Measurements from ENCODE around the gene ANKIB1. TPM values are rescaled to one million over a fixed set of nuclear protein-coding genes. Genes with fewer than 3 reads are reported as not detected.

Gene ANKIB1
- total and polyA plus RNA-seq, 2 donors from 2014 or later = 10.7 to 59.0 TPM

DNA sequence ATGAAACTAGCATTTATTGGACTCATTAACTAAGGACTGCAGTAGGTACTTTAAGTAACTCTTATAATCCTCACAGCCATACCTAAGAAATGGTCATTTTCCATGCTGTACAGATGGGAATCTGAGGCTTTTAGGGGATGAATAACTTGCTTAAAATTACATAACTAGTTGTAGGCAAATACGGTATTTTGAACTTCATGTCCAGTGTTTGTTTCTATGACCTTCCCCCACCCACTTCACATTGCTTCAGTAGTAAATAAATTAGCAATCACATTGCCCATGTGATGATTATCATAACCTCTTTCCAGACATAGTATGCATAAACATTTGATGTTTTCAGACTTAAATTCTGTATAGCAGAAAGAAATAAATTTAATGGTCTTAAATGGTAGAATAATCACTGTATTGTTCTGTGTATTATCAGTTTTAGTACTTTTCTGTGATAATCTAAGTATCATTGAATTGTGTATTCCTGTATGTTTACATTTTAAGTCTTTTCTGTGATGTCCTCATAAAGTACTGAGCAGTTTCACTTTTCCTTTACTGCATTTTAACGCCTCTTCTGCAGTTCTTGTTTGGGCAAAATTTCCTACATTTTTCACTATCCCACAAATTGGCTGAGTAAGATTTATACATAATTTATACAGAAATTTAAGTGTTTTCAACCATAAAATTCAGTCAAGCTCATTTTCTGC, 48.3 kb downstream of the ANKIB1 start:
- Histone ChIP-seq H3K9ac (ENCODE audit: low read length in 3 of 3) (peak overlapping the region in 1 of 3 donors; percentile 41), H3K4me3 (ENCODE audit: low read length in 3 of 3) (peak overlapping the region in 2 of 3 donors; percentile 2 to 55), H3K27me3 (ENCODE audit: control insufficient read depth, insufficient read depth, low read length) (no peaks in the 10 kb centered on the region), H3K27ac (ENCODE audit: low read depth in 2 of 2, low read length in 2 of 2) (peak overlapping the region in 1 of 2 donors; percentile 45), H3K4me1 (ENCODE audit: control insufficient read depth in 2 of 3, insufficient read depth in 2 of 3, low read depth in 1 of 3, low read length in 3 of 3) (peaks cover 0 to 4% (median 0%) of the 10 kb centered on the region in 3 donors), H3K36me3 (ENCODE audit: control insufficient read depth in 2 of 3, insufficient read depth in 3 of 3, low read length in 3 of 3) (no peaks in the 10 kb centered on the region), H3K9me3 (ENCODE audit: control insufficient read depth in 2 of 3, insufficient read depth in 1 of 3, low read length in 3 of 3) (no peaks in the 10 kb centered on the region)
- FAIRE-seq (peak; percentile 52), DNase-seq (no peak)
- TF ChIP-seq, protein P1, sequence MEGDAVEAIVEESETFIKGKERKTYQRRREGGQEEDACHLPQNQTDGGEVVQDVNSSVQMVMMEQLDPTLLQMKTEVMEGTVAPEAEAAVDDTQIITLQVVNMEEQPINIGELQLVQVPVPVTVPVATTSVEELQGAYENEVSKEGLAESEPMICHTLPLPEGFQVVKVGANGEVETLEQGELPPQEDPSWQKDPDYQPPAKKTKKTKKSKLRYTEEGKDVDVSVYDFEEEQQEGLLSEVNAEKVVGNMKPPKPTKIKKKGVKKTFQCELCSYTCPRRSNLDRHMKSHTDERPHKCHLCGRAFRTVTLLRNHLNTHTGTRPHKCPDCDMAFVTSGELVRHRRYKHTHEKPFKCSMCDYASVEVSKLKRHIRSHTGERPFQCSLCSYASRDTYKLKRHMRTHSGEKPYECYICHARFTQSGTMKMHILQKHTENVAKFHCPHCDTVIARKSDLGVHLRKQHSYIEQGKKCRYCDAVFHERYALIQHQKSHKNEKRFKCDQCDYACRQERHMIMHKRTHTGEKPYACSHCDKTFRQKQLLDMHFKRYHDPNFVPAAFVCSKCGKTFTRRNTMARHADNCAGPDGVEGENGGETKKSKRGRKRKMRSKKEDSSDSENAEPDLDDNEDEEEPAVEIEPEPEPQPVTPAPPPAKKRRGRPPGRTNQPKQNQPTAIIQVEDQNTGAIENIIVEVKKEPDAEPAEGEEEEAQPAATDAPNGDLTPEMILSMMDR (IDR thresholded peaks at IDR 0.05; ENCODE audit: borderline replicate concordance, extremely low read depth, insufficient read depth) = no peak
- intact Hi-C loops (cut with DNase I) = no loop called here

DNA sequence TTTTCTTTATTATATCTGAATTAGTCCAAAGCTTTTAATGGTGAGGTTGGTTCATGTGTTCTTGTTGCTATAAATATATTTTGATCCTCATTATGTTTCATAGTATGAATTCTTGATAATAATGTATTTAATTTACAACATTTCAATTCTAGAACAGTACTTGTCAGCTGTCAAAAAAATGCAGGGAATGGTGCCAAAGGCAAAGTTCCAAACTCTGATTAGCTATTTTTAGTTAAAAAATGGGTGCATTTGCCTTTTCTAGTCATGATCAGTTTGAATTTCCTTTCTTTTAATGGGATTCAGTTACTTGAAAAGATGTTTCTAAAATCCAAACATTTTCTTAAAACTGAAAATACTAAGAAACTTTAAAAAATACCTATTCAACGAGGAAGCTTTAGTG, 49.6 kb downstream of the ANKIB1 start:
- H3K9ac ChIP-seq (ENCODE audit: low read length in 3 of 3) = no peak overlapping the region
- H3K9me3 ChIP-seq (ENCODE audit: control insufficient read depth in 2 of 3, insufficient read depth in 1 of 3, low read length in 3 of 3) = no peaks in the 10 kb centered on the region
- TF ChIP-seq, protein P1 (IDR thresholded peaks at IDR 0.05; ENCODE audit: borderline replicate concordance, extremely low read depth, insufficient read depth) = no peak
- DNase-seq = no peak
- H3K27me3 ChIP-seq (ENCODE audit: control insufficient read depth, insufficient read depth, low read length) = no peaks in the 10 kb centered on the region
- peak overlapping the region in 2 of 3 donors; percentile 35 to 50 for H3K4me3 ChIP-seq (ENCODE audit: low read length in 3 of 3)
- intact Hi-C loops (cut with DNase I) = no loop called here
- peak overlapping the region in 1 of 2 donors; percentile 42 for H3K27ac ChIP-seq (ENCODE audit: low read depth in 2 of 2, low read length in 2 of 2)
- peak; percentile 82 for FAIRE-seq
- no peaks in the 10 kb centered on the region for H3K36me3 ChIP-seq (ENCODE audit: control insufficient read depth in 2 of 3, insufficient read depth in 3 of 3, low read length in 3 of 3)
- H3K4me1 ChIP-seq (ENCODE audit: control insufficient read depth in 2 of 3, insufficient read depth in 2 of 3, low read depth in 1 of 3, low read length in 3 of 3) = peaks cover 0 to 4% (median 0%) of the 10 kb centered on the region in 3 donors

DNA sequence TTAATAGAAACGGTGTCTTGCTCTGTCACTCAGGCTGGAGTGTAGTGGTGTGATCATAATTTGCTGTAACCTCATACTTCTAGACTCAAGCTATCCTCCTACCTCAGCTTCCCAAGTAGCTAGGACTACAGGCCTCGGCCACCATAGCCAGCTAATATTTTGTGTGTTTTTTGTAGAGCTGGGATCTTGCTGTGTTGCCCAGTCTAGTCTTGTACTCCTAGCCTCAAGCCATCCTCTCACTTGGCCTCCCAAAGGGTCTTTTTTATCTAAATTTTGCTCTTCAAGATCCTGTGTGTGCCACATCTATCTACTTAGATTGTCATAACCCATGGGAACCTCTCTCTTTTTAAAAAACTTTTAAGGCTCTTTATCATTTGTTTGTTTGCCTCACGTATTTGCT, 50.5 kb downstream of the ANKIB1 start:
- Histone ChIP-seq H3K4me1 (ENCODE audit: control insufficient read depth in 2 of 3, insufficient read depth in 2 of 3, low read depth in 1 of 3, low read length in 3 of 3) (peaks cover 0 to 4% (median 0%) of the 10 kb centered on the region in 3 donors), H3K27me3 (ENCODE audit: control insufficient read depth, insufficient read depth, low read length) (no peaks in the 10 kb centered on the region), H3K9me3 (ENCODE audit: control insufficient read depth in 2 of 3, insufficient read depth in 1 of 3, low read length in 3 of 3) (no peaks in the 10 kb centered on the region), H3K36me3 (ENCODE audit: control insufficient read depth in 2 of 3, insufficient read depth in 3 of 3, low read length in 3 of 3) (peaks cover 0 to 5% (median 0%) of the 10 kb centered on the region in 3 donors), H3K9ac (ENCODE audit: low read length in 3 of 3) (no peak overlapping the region), H3K4me3 (ENCODE audit: low read length in 3 of 3) (peak overlapping the region in 2 of 3 donors; percentile 35 to 50), H3K27ac (ENCODE audit: low read depth in 2 of 2, low read length in 2 of 2) (no peak overlapping the region)
- TF ChIP-seq, protein P1 (IDR thresholded peaks at IDR 0.05; ENCODE audit: borderline replicate concordance, extremely low read depth, insufficient read depth) = no peak
- FAIRE-seq (no peak), DNase-seq (no peak)
- intact Hi-C loops (cut with DNase I) = no loop called here

All from kidney (tissue), 14 donors.